HG03575 (cell line): Measurements from ENCODE around the gene FEM1B.

Source experiments
- ATAC-seq: cut with Tn5 transposase; IDR thresholded peaks from one replicate; pipeline ENCODE4 v1.9.1; 2021; ENCODE audit not compliant: unreplicated experiment, insufficient number of reproducible peaks, low FRiP score; ENCODE audit errors: extremely low read depth

The FEM1B gene

GRCh38 chr15:68256675-68257450, 20.7 kb upstream of the FEM1B start:
- no peak for ATAC-seq

GRCh38 chr15:68258692-68259091, 18.9 kb upstream of the FEM1B start:
- no peak for ATAC-seq

GRCh38 chr15:68259883-68260282, 17.7 kb upstream of the FEM1B start:
- no peak for ATAC-seq

- ATAC-seq: no peak
These were observed 16.3 kb upstream of the FEM1B start for GRCh38 chr15:68261241-68261640.

GRCh38 chr15:68261980-68262379, 15.6 kb upstream of the FEM1B start:
- ATAC-seq: no peak

- ATAC-seq: no peak
These were observed 14.8 kb upstream of the FEM1B start for GRCh38 chr15:68262514-68263356.

GRCh38 chr15:68264282-68264681, 13.3 kb upstream of the FEM1B start:
- no peak for ATAC-seq

GRCh38 chr15:68265081-68265480, 12.5 kb upstream of the FEM1B start:
- no peak for ATAC-seq

GRCh38 chr15:68265674-68266073, 11.9 kb upstream of the FEM1B start:
- no peak for ATAC-seq

- ATAC-seq: no peak
These were observed 9.1 kb upstream of the FEM1B start for GRCh38 chr15:68268405-68268804.

- no peak for ATAC-seq
These were observed 5.6 kb upstream of the FEM1B start for GRCh38 chr15:68271854-68272471.

- no peak for ATAC-seq
These were observed 4.7 kb upstream of the FEM1B start for GRCh38 chr15:68272721-68273271.

GRCh38 chr15:68274201-68274848, 3.2 kb upstream of the FEM1B start:
- ATAC-seq: no peak

- no peak for ATAC-seq
These were observed 2.3 kb upstream of the FEM1B start for GRCh38 chr15:68275165-68275746.

- no peak for ATAC-seq
These were observed 877 bp upstream of the FEM1B start for GRCh38 chr15:68276668-68277067.

- no peak for ATAC-seq
These were observed 378 bp upstream of the FEM1B start for GRCh38 chr15:68277131-68277602.

GRCh38 chr15:68278345-68278594, 725 bp downstream of the FEM1B start:
- ATAC-seq: no peak

GRCh38 chr15:68278595-68279405, 1.3 kb downstream of the FEM1B start:
- no peak for ATAC-seq
